Activated naive CD4-positive, alpha-beta T cell treated with anti-CD3 and anti-CD28 coated beads for 36 hours (primary cell): ENCODE measurements around the gene SLC9A7. TPM values are rescaled to one million over a fixed set of nuclear protein-coding genes. Genes with fewer than 3 reads are reported as not detected.
"Not testable (repeated sequence)": the region's sequence is repeated elsewhere in the genome, so short reads cannot be mapped to it uniquely, and the experiment has no call there.

Experiments
- CTCF ChIA-PET: fragments of 350-600 bp; sonication (Branson Sonifier 250); formaldehyde crosslinking; loops from one replicate; lab custom pipeline; 2021; ENCODE audit warnings: antibody characterized with exemption; lab: Charles Lee
- DNase-seq: peaks from one replicate; pipeline ENCODE4 v3.0.0-alpha.2; 2020
- H3K27ac Mint-ChIP-seq: one replicate; pipeline ENCODE4 v1.8.0; 2021; ENCODE audit warnings: mild to moderate bottlenecking, mixed read lengths
- H3K27me3 Mint-ChIP-seq: one replicate; pipeline ENCODE4 v1.8.0; 2021; ENCODE audit warnings: low read depth, mixed read lengths
- H3K36me3 Mint-ChIP-seq: one replicate; pipeline ENCODE4 v1.8.0; 2021; ENCODE audit warnings: low read depth, mixed read lengths
- H3K4me1 Mint-ChIP-seq: one replicate; pipeline ENCODE4 v1.8.0; 2021; ENCODE audit warnings: low read depth, mixed read lengths
- H3K4me3 Mint-ChIP-seq: one replicate; pipeline ENCODE4 v1.8.0; 2021; ENCODE audit warnings: mild to moderate bottlenecking, moderate library complexity, mixed read lengths
- H3K9me3 Mint-ChIP-seq: one replicate; pipeline ENCODE4 v1.8.0; 2021; ENCODE audit warnings: mixed read lengths
- intact Hi-C: fragments of 100-400 bp; cut with micrococcal nuclease; formaldehyde crosslinking; loops from one replicate; pipeline ENCODE4 v1.15.1; 2023
- total RNA-seq, 2 experiments: library from RNA; stranded (reverse); gene quantifications; one replicate each; pipeline ENCODE4 v1.2.3, GENCODE V29; 2021

SLC9A7 gene
- total RNA-seq, 2 experiments from 2014 or later, result 10.1 to 11.1 TPM

GRCh38 chrX:46750889-46751288 lies 8.0 kb downstream of the SLC9A7 start:
- no peak overlapping the region for H3K27ac Mint-ChIP-seq
- H3K4me1 Mint-ChIP-seq, result peaks cover 9% of the 10 kb centered on the region
- peaks cover 2% of the 10 kb centered on the region for H3K9me3 Mint-ChIP-seq
- intact Hi-C loops, result no loop called here
- H3K27me3 Mint-ChIP-seq, result no peaks in the 10 kb centered on the region
- no peak for DNase-seq
- peaks cover 3% of the 10 kb centered on the region for H3K36me3 Mint-ChIP-seq
- CTCF ChIA-PET, result no interaction called here
- H3K4me3 Mint-ChIP-seq, result no peak overlapping the region

GRCh38 chrX:46744009-46744408 lies 14.9 kb downstream of the SLC9A7 start:
- Mint-ChIP-seq H3K9me3 (peaks cover 5% of the 10 kb centered on the region), H3K4me1 (no peaks in the 10 kb centered on the region), H3K36me3 (peaks cover 6% of the 10 kb centered on the region), H3K27ac (no peak overlapping the region), H3K27me3 (no peaks in the 10 kb centered on the region), H3K4me3 (no peak overlapping the region)
- CTCF ChIA-PET, result no interaction called here
- intact Hi-C loops, result no loop called here
- DNase-seq, result no peak

- peaks cover 5% of the 10 kb centered on the region for H3K9me3 Mint-ChIP-seq
- no peaks in the 10 kb centered on the region for H3K27me3 Mint-ChIP-seq
- H3K4me3 Mint-ChIP-seq, result no peak overlapping the region
- H3K36me3 Mint-ChIP-seq, result peaks cover 7% of the 10 kb centered on the region
- no peak for DNase-seq
- CTCF ChIA-PET, result no interaction called here
- no peaks in the 10 kb centered on the region for H3K4me1 Mint-ChIP-seq
- no peak overlapping the region for H3K27ac Mint-ChIP-seq
- intact Hi-C loops, result no loop called here
Observed at GRCh38 chrX:46743046-46743445, 15.9 kb downstream of the SLC9A7 start.

- Mint-ChIP-seq H3K4me3 (no peak overlapping the region), H3K9me3 (peaks cover 15% of the 10 kb centered on the region), H3K27ac (no peak overlapping the region), H3K36me3 (peaks cover 13% of the 10 kb centered on the region), H3K4me1 (peaks cover 3% of the 10 kb centered on the region), H3K27me3 (no peaks in the 10 kb centered on the region)
- CTCF ChIA-PET, result no interaction called here
- intact Hi-C loops, result no loop called here
- no peak for DNase-seq
Observed at GRCh38 chrX:46739736-46740135, 19.2 kb downstream of the SLC9A7 start.

GRCh38 chrX:46737462-46737861 lies 21.5 kb downstream of the SLC9A7 start:
- Mint-ChIP-seq H3K27me3 (no peaks in the 10 kb centered on the region), H3K9me3 (peaks cover 15% of the 10 kb centered on the region), H3K27ac (no peak overlapping the region), H3K4me3 (no peak overlapping the region), H3K4me1 (peaks cover 21% of the 10 kb centered on the region), H3K36me3 (peaks cover 13% of the 10 kb centered on the region)
- intact Hi-C loops, result no loop called here
- CTCF ChIA-PET, result no interaction called here
- DNase-seq, result no peak

- intact Hi-C loops, result no loop called here
- Mint-ChIP-seq H3K9me3 (peaks cover 15% of the 10 kb centered on the region), H3K36me3 (peaks cover 9% of the 10 kb centered on the region), H3K4me3 (no peak overlapping the region), H3K4me1 (peaks cover 23% of the 10 kb centered on the region), H3K27ac (no peak overlapping the region), H3K27me3 (no peaks in the 10 kb centered on the region)
- CTCF ChIA-PET, result no interaction called here
- no peak for DNase-seq
Observed at GRCh38 chrX:46737041-46737440, 21.9 kb downstream of the SLC9A7 start.

- intact Hi-C loops, result no loop called here
- H3K4me3 Mint-ChIP-seq, result no peak overlapping the region
- no peak for DNase-seq
- peaks cover 23% of the 10 kb centered on the region for H3K4me1 Mint-ChIP-seq
- CTCF ChIA-PET, result no interaction called here
- peaks cover 13% of the 10 kb centered on the region for H3K9me3 Mint-ChIP-seq
- H3K27ac Mint-ChIP-seq, result no peak overlapping the region
- H3K27me3 Mint-ChIP-seq, result no peaks in the 10 kb centered on the region
- H3K36me3 Mint-ChIP-seq, result peaks cover 9% of the 10 kb centered on the region
Observed at GRCh38 chrX:46735622-46736021, 23.3 kb downstream of the SLC9A7 start.

GRCh38 chrX:46733226-46733625 lies 25.7 kb downstream of the SLC9A7 start:
- no peak overlapping the region for H3K4me3 Mint-ChIP-seq
- CTCF ChIA-PET, result no interaction called here
- peaks cover 13% of the 10 kb centered on the region for H3K9me3 Mint-ChIP-seq
- peaks cover 24% of the 10 kb centered on the region for H3K4me1 Mint-ChIP-seq
- H3K27ac Mint-ChIP-seq, result peak overlapping the region; percentile 31
- H3K36me3 Mint-ChIP-seq, result peaks cover 9% of the 10 kb centered on the region
- H3K27me3 Mint-ChIP-seq, result no peaks in the 10 kb centered on the region
- DNase-seq, result no peak
- intact Hi-C loops, result loop anchor here (2.0 kb wide), 1 partner anchor 20 kb away; no protein-coding TSS in a partner anchor

GRCh38 chrX:46730765-46731164 lies 28.2 kb downstream of the SLC9A7 start:
- no peak overlapping the region for H3K27ac Mint-ChIP-seq
- H3K4me1 Mint-ChIP-seq, result peaks cover 24% of the 10 kb centered on the region
- no peak overlapping the region for H3K4me3 Mint-ChIP-seq
- peaks cover 2% of the 10 kb centered on the region for H3K36me3 Mint-ChIP-seq
- CTCF ChIA-PET, result no interaction called here
- intact Hi-C loops, result no loop called here
- no peak for DNase-seq
- no peaks in the 10 kb centered on the region for H3K27me3 Mint-ChIP-seq
- peaks cover 2% of the 10 kb centered on the region for H3K9me3 Mint-ChIP-seq

- Mint-ChIP-seq H3K36me3 (peaks cover 2% of the 10 kb centered on the region), H3K9me3 (no peaks in the 10 kb centered on the region), H3K27me3 (no peaks in the 10 kb centered on the region), H3K4me1 (peaks cover 14% of the 10 kb centered on the region), H3K27ac (no peak overlapping the region), H3K4me3 (no peak overlapping the region)
- intact Hi-C loops, result no loop called here
- CTCF ChIA-PET, result no interaction called here
- DNase-seq, result no peak
Observed at GRCh38 chrX:46727441-46727840, 31.5 kb downstream of the SLC9A7 start.

- DNase-seq, CTCF ChIA-PET, H3K27ac Mint-ChIP-seq, H3K9me3 Mint-ChIP-seq, intact Hi-C loops, H3K36me3 Mint-ChIP-seq, H3K27me3 Mint-ChIP-seq, H3K4me3 Mint-ChIP-seq: not testable (repeated sequence)
- H3K4me1 Mint-ChIP-seq, result peaks cover 13% of the 10 kb centered on the region
Observed at GRCh38 chrX:46723569-46723927, 35.4 kb downstream of the SLC9A7 start.

GRCh38 chrX:46722742-46723568 lies 36.0 kb downstream of the SLC9A7 start:
- Mint-ChIP-seq H3K4me1 (peaks cover 13% of the 10 kb centered on the region), H3K27me3 (no peaks in the 10 kb centered on the region), H3K27ac (no peak overlapping the region), H3K4me3 (no peak overlapping the region), H3K9me3 (no peaks in the 10 kb centered on the region), H3K36me3 (peaks cover 2% of the 10 kb centered on the region)
- CTCF ChIA-PET, result no interaction called here
- intact Hi-C loops, result no loop called here
- no peak for DNase-seq

GRCh38 chrX:46716796-46717195 lies 42.1 kb downstream of the SLC9A7 start:
- H3K4me3 Mint-ChIP-seq, result no peak overlapping the region
- no peak for DNase-seq
- no peaks in the 10 kb centered on the region for H3K27me3 Mint-ChIP-seq
- H3K4me1 Mint-ChIP-seq, result peaks cover 45% of the 10 kb centered on the region
- no peaks in the 10 kb centered on the region for H3K9me3 Mint-ChIP-seq
- intact Hi-C loops, result no loop called here
- CTCF ChIA-PET, result no interaction called here
- no peak overlapping the region for H3K27ac Mint-ChIP-seq
- no peaks in the 10 kb centered on the region for H3K36me3 Mint-ChIP-seq
